ENCODE results near the gene PLXNC1. TPM values are rescaled to one million over a fixed set of nuclear protein-coding genes. Genes with fewer than 3 reads are reported as not detected.

The PLXNC1 gene
- polyA plus RNA-seq, 1 experiment, result 4.8 TPM

GRCh38 chr12:94184995-94185719 is 36.8 kb downstream of the PLXNC1 start:
- Histone ChIP-seq H3K4me3 (ENCODE audit: low read depth, low read length) (no peak overlapping the region), H3K9me3 (ENCODE audit: control insufficient read depth, insufficient read depth, low read length) (peaks cover 3% of the 10 kb centered on the region; the same call in 1 of the 2 replicates), H3K27me3 (ENCODE audit: control insufficient read depth, insufficient read depth, low read length) (peaks cover 23% of the 10 kb centered on the region), H3K27ac (ENCODE audit: low read depth, low read length) (no peak overlapping the region)
- POLR2A ChIA-PET, result no interaction called here
- CTCF ChIA-PET, result no interaction called here
- DNase-seq (ENCODE audit: low read depth, low spot score), result no peak
- no peak for TF ChIP-seq CTCF (IDR thresholded peaks at IDR 0.05; ENCODE audit: low read depth, low read length)

- Histone ChIP-seq H3K4me3 (ENCODE audit: low read depth, low read length) (no peak overlapping the region), H3K27me3 (ENCODE audit: control insufficient read depth, insufficient read depth, low read length) (peaks cover 23% of the 10 kb centered on the region), H3K27ac (ENCODE audit: low read depth, low read length) (no peak overlapping the region), H3K9me3 (ENCODE audit: control insufficient read depth, insufficient read depth, low read length) (peaks cover 3% of the 10 kb centered on the region; the same call in 1 of the 2 replicates)
- DNase-seq (ENCODE audit: low read depth, low spot score), result no peak
- POLR2A ChIA-PET, result no interaction called here
- CTCF ChIA-PET, result no interaction called here
- TF ChIP-seq CTCF (IDR thresholded peaks at IDR 0.05; ENCODE audit: low read depth, low read length), result no peak
Observed at GRCh38 chr12:94185801-94186200, 37.4 kb downstream of the PLXNC1 start.

- H3K4me3 ChIP-seq (ENCODE audit: low read depth, low read length), result peak overlapping the region; percentile 55
- CTCF ChIA-PET, result no interaction called here
- TF ChIP-seq CTCF (IDR thresholded peaks at IDR 0.05; ENCODE audit: low read depth, low read length), result no peak
- peaks cover 3% of the 10 kb centered on the region; the same call in 1 of the 2 replicates for H3K9me3 ChIP-seq (ENCODE audit: control insufficient read depth, insufficient read depth, low read length)
- no peak overlapping the region for H3K27ac ChIP-seq (ENCODE audit: low read depth, low read length)
- DNase-seq (ENCODE audit: low read depth, low spot score), result peak; percentile 24
- POLR2A ChIA-PET, result no interaction called here
- H3K27me3 ChIP-seq (ENCODE audit: control insufficient read depth, insufficient read depth, low read length), result peaks cover 23% of the 10 kb centered on the region
Observed at GRCh38 chr12:94186278-94187241, 38.2 kb downstream of the PLXNC1 start.

GRCh38 chr12:94187361-94187760 is 39.0 kb downstream of the PLXNC1 start:
- CTCF ChIA-PET, result no interaction called here
- Histone ChIP-seq H3K9me3 (ENCODE audit: control insufficient read depth, insufficient read depth, low read length) (peaks cover 3% of the 10 kb centered on the region; the same call in 1 of the 2 replicates), H3K27me3 (ENCODE audit: control insufficient read depth, insufficient read depth, low read length) (peaks cover 23% of the 10 kb centered on the region), H3K27ac (ENCODE audit: low read depth, low read length) (no peak overlapping the region), H3K4me3 (ENCODE audit: low read depth, low read length) (peak overlapping the region; percentile 55)
- POLR2A ChIA-PET, result no interaction called here
- no peak for TF ChIP-seq CTCF (IDR thresholded peaks at IDR 0.05; ENCODE audit: low read depth, low read length)
- DNase-seq (ENCODE audit: low read depth, low spot score), result no peak

GRCh38 chr12:94190623-94191022 is 42.2 kb downstream of the PLXNC1 start:
- no peak overlapping the region for H3K27ac ChIP-seq (ENCODE audit: low read depth, low read length)
- POLR2A ChIA-PET, result no interaction called here

More at GRCh38 chr12:94190623-94191022, 42.2 kb downstream of the PLXNC1 start:
- CTCF ChIA-PET, result no interaction called here
- peaks cover 15% of the 10 kb centered on the region for H3K27me3 ChIP-seq (ENCODE audit: control insufficient read depth, insufficient read depth, low read length)
- no peak overlapping the region for H3K4me3 ChIP-seq (ENCODE audit: low read depth, low read length)
- no peak for TF ChIP-seq CTCF (IDR thresholded peaks at IDR 0.05; ENCODE audit: low read depth, low read length)
- DNase-seq (ENCODE audit: low read depth, low spot score), result no peak
- peaks cover 7% of the 10 kb centered on the region for H3K9me3 ChIP-seq (ENCODE audit: control insufficient read depth, insufficient read depth, low read length)
